ENCODE measurements around the gene TYMS. TPM values are rescaled to one million over a fixed set of nuclear protein-coding genes. Genes with fewer than 3 reads are reported as not detected.

Gene TYMS
- total and polyA plus RNA-seq, 9 of the 15 experiments (the other 6 are each of a cell fraction or from before 2014, with no cell fraction given) = 69.1 to 409 (median 175) TPM

GRCh38 chr18:657311-658000, at the start of gene TYMS (continued):
- peak; percentile 88 for TF ChIP-seq KLF1 (tag; IDR thresholded peaks at IDR 0.05)
- no peak for TF ChIP-seq ZNF274 (IDR thresholded peaks at IDR 0.05; ENCODE audit: borderline replicate concordance, low read depth, low read length)
- no peak for TF ChIP-seq AFF4 (CRISPR knock-in tag; IDR thresholded peaks at IDR 0.05)
- TF ChIP-seq SRSF7 (optimal IDR thresholded peaks at IDR 0.05; ENCODE audit: low read depth, low read length) = no peak
- no peak for TF ChIP-seq ZNF668 (CRISPR knock-in tag; IDR thresholded peaks at IDR 0.05)
- TF ChIP-seq SMARCE1 (IDR thresholded peaks at IDR 0.05) = peak; percentile 70
- no peak for TF ChIP-seq NCOA1 (IDR thresholded peaks at IDR 0.05; ENCODE audit: low read depth)
- 0 out of 2 replicates have a peak, but pooled peaks have one; percentile 38 for TF ChIP-seq ZHX1 (conservative IDR thresholded peaks at IDR 0.05; ENCODE audit: low read length)
- TF ChIP-seq BCOR (IDR thresholded peaks at IDR 0.05) = no peak
- TF ChIP-seq GTF2B (IDR thresholded peaks at IDR 0.05; ENCODE audit: extremely low read depth, insufficient read length) = no peak
- TF ChIP-seq HNRNPL (IDR thresholded peaks at IDR 0.05; ENCODE audit: low read depth, low read length) = peak; percentile 86
- no peak for TF ChIP-seq ZNF253 (CRISPR knock-in tag; conservative IDR thresholded peaks at IDR 0.05)
- no peak for TF ChIP-seq ZFX (CRISPR knock-in tag; IDR thresholded peaks at IDR 0.05)
- TF ChIP-seq NCOA4 (IDR thresholded peaks at IDR 0.05; ENCODE audit: partially characterized antibody) = no peak
- TF ChIP-seq, protein P1, sequence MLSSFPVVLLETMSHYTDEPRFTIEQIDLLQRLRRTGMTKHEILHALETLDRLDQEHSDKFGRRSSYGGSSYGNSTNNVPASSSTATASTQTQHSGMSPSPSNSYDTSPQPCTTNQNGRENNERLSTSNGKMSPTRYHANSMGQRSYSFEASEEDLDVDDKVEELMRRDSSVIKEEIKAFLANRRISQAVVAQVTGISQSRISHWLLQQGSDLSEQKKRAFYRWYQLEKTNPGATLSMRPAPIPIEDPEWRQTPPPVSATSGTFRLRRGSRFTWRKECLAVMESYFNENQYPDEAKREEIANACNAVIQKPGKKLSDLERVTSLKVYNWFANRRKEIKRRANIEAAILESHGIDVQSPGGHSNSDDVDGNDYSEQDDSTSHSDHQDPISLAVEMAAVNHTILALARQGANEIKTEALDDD (IDR thresholded peaks at IDR 0.05) = no peak
- peak; percentile 9; the same call in 1 of the 2 replicates for TF ChIP-seq GMEB1 (CRISPR knock-in tag; IDR thresholded peaks at IDR 0.05)
- no peak for TF ChIP-seq U2AF2 (optimal IDR thresholded peaks at IDR 0.05; ENCODE audit: low read depth, low read length)
- no peak for TF ChIP-seq SPI1 (IDR thresholded peaks at IDR 0.05; ENCODE audit: borderline replicate concordance, low read depth, low read length)
